Measurements from ENCODE around the gene ADARB1.

DNA sequence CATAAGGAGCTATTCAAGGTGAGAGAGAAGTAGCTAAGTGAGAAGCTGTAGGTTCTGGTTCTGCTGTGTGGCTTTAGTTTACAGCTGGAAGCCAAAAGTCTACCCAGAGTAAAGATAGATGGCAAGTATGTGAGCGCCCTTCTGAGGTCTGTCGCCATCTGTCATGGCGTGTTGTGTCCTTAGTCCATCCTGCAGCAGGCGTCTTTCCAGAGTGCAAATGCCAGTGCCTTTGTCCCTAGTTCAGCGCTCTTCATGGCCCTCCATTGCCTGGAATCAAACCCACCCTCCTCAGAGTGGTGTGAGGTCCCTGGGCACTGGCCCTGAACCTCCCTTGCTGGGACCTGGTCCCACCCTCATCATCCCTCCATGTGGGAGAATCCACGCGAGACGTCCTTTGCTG is 96.6 kb downstream of the ADARB1 start:
- TF ChIP-seq CTCF (conservative IDR thresholded peaks at IDR 0.05; ENCODE audit: low read depth in 2 of 2) (no peak), REST (IDR thresholded peaks at IDR 0.05; ENCODE audit: unreplicated experiment) (no peak), CREB1 (CRISPR knock-in tag; IDR thresholded peaks at IDR 0.05; ENCODE audit: low read depth) (no peak), EZH2 (IDR thresholded peaks at IDR 0.05; ENCODE audit: low read depth, unreplicated experiment) (no peak), POLR2AphosphoS5 (IDR thresholded peaks at IDR 0.05; ENCODE audit: low read depth) (no peak)
